Measurements from ENCODE around the gene SCG3.

Gene SCG3

GRCh38 chr15:51680321-51680720, 982 bp upstream of the SCG3 start:
- DNase-seq = no peak

GRCh38 chr15:51687565-51687964, 6.3 kb downstream of the SCG3 start:
- no peak for DNase-seq

GRCh38 chr15:51688863-51689262, 7.6 kb downstream of the SCG3 start:
- DNase-seq = no peak

- DNase-seq = no peak
These were observed 10.9 kb downstream of the SCG3 start for GRCh38 chr15:51692154-51692553.

GRCh38 chr15:51696566-51696965, 15.3 kb downstream of the SCG3 start:
- no peak for DNase-seq

- no peak for DNase-seq
These were observed 15.9 kb downstream of the SCG3 start for GRCh38 chr15:51697163-51697562.

- no peak for DNase-seq
These were observed 18.1 kb downstream of the SCG3 start for GRCh38 chr15:51699373-51699772.

GRCh38 chr15:51702710-51703109, 21.4 kb downstream of the SCG3 start:
- DNase-seq = no peak

GRCh38 chr15:51706291-51706690, 25.0 kb downstream of the SCG3 start:
- DNase-seq = peak; percentile 43

GRCh38 chr15:51706926-51707608, 25.8 kb downstream of the SCG3 start:
- DNase-seq = no peak

GRCh38 chr15:51708013-51708412, 26.7 kb downstream of the SCG3 start:
- DNase-seq = peak; percentile 66

- no peak for DNase-seq
These were observed 27.7 kb downstream of the SCG3 start for GRCh38 chr15:51709031-51709430.

GRCh38 chr15:51714162-51714561, 32.9 kb downstream of the SCG3 start:
- no peak for DNase-seq

GRCh38 chr15:51714911-51715310, 33.6 kb downstream of the SCG3 start:
- DNase-seq = no peak

- no peak for DNase-seq
These were observed 36.9 kb downstream of the SCG3 start for GRCh38 chr15:51718219-51718618.

GRCh38 chr15:51718746-51719145, 37.4 kb downstream of the SCG3 start:
- DNase-seq = no peak

- DNase-seq = no peak
These were observed 39.1 kb downstream of the SCG3 start for GRCh38 chr15:51720201-51720995.

GRCh38 chr15:51721199-51721960, 40.1 kb downstream of the SCG3 start:
- no peak for DNase-seq

- no peak for DNase-seq
These were observed 42.9 kb downstream of the SCG3 start for GRCh38 chr15:51724199-51724598.

- DNase-seq = no peak
These were observed 43.4 kb downstream of the SCG3 start for GRCh38 chr15:51724673-51725072.

- DNase-seq = no peak
These were observed 45.2 kb downstream of the SCG3 start for GRCh38 chr15:51726302-51727073.

GRCh38 chr15:51727141-51727897, 46.0 kb downstream of the SCG3 start:
- DNase-seq = no peak
